Astrocyte of the cerebellum (primary cell): ENCODE results near the gene MRPS35.

Experiments
- DNase-seq: peaks from one replicate; pipeline ENCODE4 v3.0.0-alpha.2; 2011; ENCODE audit warnings: low read depth
- H3K4me3 ChIP-seq: 2 replicates; pipeline ENCODE4 v1.5.1; 2011; ENCODE audit warnings: mild to moderate bottlenecking, low read depth, low read length, moderate library complexity
- CTCF ChIP-seq: IDR thresholded peaks from 2 replicates; pipeline ENCODE4 v1.5.1; 2012; ENCODE audit warnings: low read length, low read depth, moderate library complexity, mild to moderate bottlenecking; ENCODE audit errors: missing control alignments
- in situ Hi-C: cut with HindIII; loops from 2 replicates; pipeline ENCODE4 v1.10.0; 2017; ENCODE audit warnings: low sequenced_read_pairs

Gene MRPS35

GRCh38 chr12:27689558-27690180, 21.0 kb upstream of the MRPS35 start:
- TF ChIP-seq CTCF = no peak
- DNase-seq = no peak
- in situ Hi-C loops = no loop called here
- H3K4me3 ChIP-seq = no peak overlapping the region

GRCh38 chr12:27693403-27693802, 17.2 kb upstream of the MRPS35 start:
- no peak for DNase-seq
- in situ Hi-C loops = no loop called here
- no peak for TF ChIP-seq CTCF
- H3K4me3 ChIP-seq = no peak overlapping the region

GRCh38 chr12:27695556-27696292, 14.9 kb upstream of the MRPS35 start:
- TF ChIP-seq CTCF = no peak
- H3K4me3 ChIP-seq = no peak overlapping the region
- in situ Hi-C loops = no loop called here
- no peak for DNase-seq

GRCh38 chr12:27696293-27696652, 14.4 kb upstream of the MRPS35 start, which contains the start of gene REP15:
REP15 (plus strand) TSS chr12:27696447; CDS start chr12:27696563, 116 bp downstream.
- in situ Hi-C loops = no loop called here
- DNase-seq = no peak
- H3K4me3 ChIP-seq = no peak within 1 kb of the TSS
- TF ChIP-seq CTCF = no peak

- DNase-seq = no peak
- TF ChIP-seq CTCF = no peak
- no peak overlapping the region for H3K4me3 ChIP-seq
- in situ Hi-C loops = no loop called here
Measured at GRCh38 chr12:27696864-27697564, 13.6 kb upstream of the MRPS35 start.

- no peak overlapping the region for H3K4me3 ChIP-seq
- peak; percentile 65 for DNase-seq
- in situ Hi-C loops = no loop called here
- peak; percentile 88 for TF ChIP-seq CTCF
Measured at GRCh38 chr12:27703720-27704452, 6.7 kb upstream of the MRPS35 start.
